Right renal pelvis (tissue), 4 donors: ENCODE data around the gene SYCP2L. TPM values are rescaled to one million over a fixed set of nuclear protein-coding genes. Genes with fewer than 3 reads are reported as not detected.
"Not testable (repeated sequence)": the region's sequence is repeated elsewhere in the genome, so short reads cannot be mapped to it uniquely, and the experiment has no call there.

Experiments used
- DNase-seq, 4 donors: peaks; one replicate each; pipeline ENCODE4 v3.0.0-alpha.2; 2013; ENCODE audit warnings: low read depth in 4 of 4, low spot score in 3 of 4, missing footprints in 1 of 4
- polyA plus RNA-seq, 4 donors: library from polyadenylated mRNA; unstranded; fragments of 120-200 nt; gene quantifications; one replicate each; pipeline ENCODE4 v1.2.1, GENCODE V29; 2013; ENCODE audit not compliant: insufficient read length in 4 of 4

SYCP2L gene
- polyA plus RNA-seq, 4 donors: 3.2 to 6.5 (median 4.2) TPM

- DNase-seq: peak in 3 of 4 donors; percentile 20 to 43 (median 22)
These were observed 64.9 kb downstream of the SYCP2L start for GRCh38 chr6:10951675-10952282.

GRCh38 chr6:10954590-10955010 lies 67.7 kb downstream of the SYCP2L start:
- DNase-seq: peak; percentile 45 to 56 (median 54)

- no peak for DNase-seq
These were observed 69.9 kb downstream of the SYCP2L start for GRCh38 chr6:10956776-10957175.

DNA sequence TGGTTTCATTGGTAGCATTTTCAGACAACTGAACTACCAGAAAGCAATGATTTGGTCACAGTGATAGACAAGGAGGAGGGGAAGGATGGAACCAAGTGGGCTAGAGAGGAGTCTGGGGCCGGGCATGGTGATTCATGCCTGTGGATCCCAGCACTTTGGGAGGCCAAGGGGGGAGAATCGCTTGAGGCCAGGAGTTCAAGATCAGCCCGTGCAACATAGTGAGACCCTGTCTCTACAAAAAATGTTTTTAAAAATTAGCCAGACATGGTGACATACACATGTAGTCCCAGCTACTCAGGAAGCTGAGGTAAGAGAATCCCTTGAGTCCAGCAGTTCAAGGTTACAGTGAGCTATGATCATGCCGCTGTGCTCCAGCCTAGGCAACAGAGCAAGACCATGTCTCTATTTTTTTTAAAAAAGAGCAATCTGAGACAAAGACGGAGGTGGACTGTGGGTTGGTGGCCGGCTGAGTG lies 70.6 kb downstream of the SYCP2L start:
- DNase-seq: no peak

DNA sequence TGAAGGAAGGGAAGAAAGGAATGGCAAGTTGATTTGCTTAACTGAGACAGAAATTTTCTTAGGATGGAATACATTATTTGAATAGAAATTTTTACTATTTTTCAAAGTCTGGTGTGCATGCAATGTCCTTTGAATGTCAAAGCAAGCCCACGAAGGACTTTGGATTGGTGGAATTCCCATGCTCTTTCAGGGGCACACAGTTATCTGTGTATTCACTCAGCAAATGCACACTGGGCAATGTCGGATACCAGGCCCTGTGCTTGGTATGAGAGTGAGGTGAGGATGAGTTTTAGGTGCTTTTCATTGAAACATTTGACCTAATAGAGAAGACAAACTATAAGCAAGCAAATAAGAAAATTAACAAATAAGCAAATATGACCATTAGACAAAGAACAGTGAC lies 73.3 kb downstream of the SYCP2L start:
- DNase-seq: no peak

- no peak for DNase-seq
These were observed 75.0 kb downstream of the SYCP2L start for GRCh38 chr6:10961837-10962236.

- no peak for DNase-seq
These were observed 75.8 kb downstream of the SYCP2L start for GRCh38 chr6:10962673-10963072.

DNA sequence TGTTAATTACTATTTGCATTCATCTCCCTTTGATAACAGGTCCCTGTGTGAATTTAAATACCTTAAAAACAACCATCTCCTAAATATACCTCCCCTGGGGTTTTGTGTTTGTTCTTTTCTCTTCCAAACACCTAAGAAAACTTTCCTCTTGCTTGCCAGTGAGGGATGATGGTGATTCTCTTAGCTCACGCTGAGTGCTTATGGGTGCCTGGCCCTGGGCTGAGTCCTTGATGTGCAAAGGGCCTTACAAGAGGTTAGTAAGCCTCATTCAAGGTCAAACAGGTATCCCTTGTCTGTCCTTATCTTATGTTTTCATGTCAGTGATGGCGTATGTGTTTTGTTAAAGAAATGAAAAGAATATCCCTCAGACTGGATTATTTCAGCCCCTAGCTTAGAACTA lies 76.3 kb downstream of the SYCP2L start:
- DNase-seq: no peak

GRCh38 chr6:10964684-10965083 lies 77.8 kb downstream of the SYCP2L start:
- DNase-seq: no peak

- DNase-seq: no peak
These were observed 81.9 kb downstream of the SYCP2L start for GRCh38 chr6:10968776-10969175.

GRCh38 chr6:10970731-10971130 lies 83.9 kb downstream of the SYCP2L start:
- DNase-seq: no peak

GRCh38 chr6:10972196-10972595 lies 85.3 kb downstream of the SYCP2L start:
- no peak for DNase-seq

GRCh38 chr6:10976571-10976970 lies 89.7 kb downstream of the SYCP2L start:
- no peak for DNase-seq

DNA sequence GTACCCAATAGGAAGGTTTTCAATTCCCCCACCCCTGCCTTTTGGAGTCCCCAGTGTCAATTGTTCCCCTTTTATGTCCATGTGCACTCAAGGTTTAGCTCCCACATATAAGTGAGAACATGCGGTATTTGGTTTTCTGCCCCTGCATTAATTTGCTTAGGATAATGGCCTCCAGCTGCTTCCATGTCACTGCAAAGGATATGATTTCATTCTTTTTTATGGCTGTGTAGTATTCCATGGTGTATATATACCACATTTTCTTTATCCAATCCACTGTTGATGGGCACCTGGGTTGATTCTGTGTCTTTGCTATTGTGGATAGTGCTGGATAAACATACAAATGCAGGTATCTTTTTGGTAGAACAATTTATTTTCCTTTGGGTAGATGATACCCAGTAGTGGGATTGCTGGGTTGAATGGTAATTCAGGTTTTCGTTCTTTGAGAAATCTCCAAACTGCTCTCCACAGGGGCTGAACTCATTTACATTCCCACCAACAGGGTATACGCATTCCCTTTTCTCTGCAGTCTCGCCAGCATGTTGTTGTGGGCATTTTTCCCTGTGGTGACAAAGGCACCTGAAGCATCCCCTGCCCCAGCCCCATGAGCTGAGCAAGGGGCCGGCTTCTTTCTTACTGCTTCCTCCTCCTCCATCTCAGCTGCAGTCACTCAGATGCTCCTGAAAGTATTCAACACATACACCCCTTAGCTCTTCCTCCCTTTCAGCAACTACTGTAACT lies 90.5 kb downstream of the SYCP2L start:
- no peak for DNase-seq

GRCh38 chr6:10979603-10980002 lies 92.8 kb downstream of the SYCP2L start:
- no peak for DNase-seq

- no peak for DNase-seq
These were observed 94.6 kb downstream of the SYCP2L start for GRCh38 chr6:10981409-10981808.

DNA sequence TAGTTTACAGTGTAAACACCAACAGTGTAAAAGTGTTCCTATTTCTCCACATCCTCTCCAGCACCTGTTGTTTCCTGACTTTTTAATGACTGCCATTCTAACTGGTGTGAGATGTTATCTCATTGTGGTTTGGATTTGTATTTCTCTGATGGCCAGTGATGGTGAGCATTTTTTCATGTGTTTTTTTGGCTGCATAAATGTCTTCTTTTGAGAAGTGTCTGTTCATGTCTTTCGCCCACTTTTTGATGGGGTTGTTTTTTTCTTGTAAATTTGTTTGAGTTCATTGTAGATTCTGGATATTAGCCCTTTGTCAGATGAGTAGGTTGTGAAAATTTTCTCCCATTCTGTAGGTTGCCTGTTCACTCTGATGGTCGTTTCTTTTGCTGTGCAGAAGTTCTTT lies 98.1 kb downstream of the SYCP2L start:
- DNase-seq: not testable (repeated sequence)

DNA sequence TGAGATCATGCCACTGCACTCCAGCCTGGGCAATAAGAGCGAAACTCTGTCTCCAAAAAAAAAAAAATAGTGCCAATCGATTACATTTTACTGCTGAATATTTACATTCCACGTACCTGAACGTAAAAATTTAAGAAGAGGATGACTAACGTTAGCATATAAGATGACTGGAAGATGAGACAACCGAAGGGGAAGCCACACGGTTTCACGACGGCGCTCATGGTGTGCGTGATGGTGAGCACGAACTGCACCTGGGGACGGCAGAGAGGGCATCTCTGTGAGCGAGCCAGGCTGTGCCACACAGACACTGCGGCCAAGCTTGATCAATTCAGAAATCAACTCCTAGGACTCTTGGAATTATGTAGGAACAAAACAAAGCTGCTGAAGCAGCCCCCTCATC lies 102.7 kb downstream of the SYCP2L start:
- no peak for DNase-seq

GRCh38 chr6:10991115-10991514 lies 104.3 kb downstream of the SYCP2L start:
- DNase-seq: no peak

GRCh38 chr6:10993896-10994295 lies 107.0 kb downstream of the SYCP2L start:
- DNase-seq: no peak

- DNase-seq: no peak
These were observed 108.4 kb downstream of the SYCP2L start for GRCh38 chr6:10995114-10995707.

GRCh38 chr6:10999994-11000393 lies 113.1 kb downstream of the SYCP2L start:
- DNase-seq: no peak
